ENCODE measurements around the gene SETD3. TPM values are rescaled to one million over a fixed set of nuclear protein-coding genes. Genes with fewer than 3 reads are reported as not detected.

The SETD3 gene
- total RNA-seq, 1 donor from 2014 or later: 62.8 TPM

- no peak overlapping the region for H3K4me3 ChIP-seq (ENCODE audit: insufficient read depth, low read depth, low read length)
- H3K36me3 ChIP-seq (ENCODE audit: insufficient read depth, low read length): no peaks in the 10 kb centered on the region
- FAIRE-seq (no peak), DNase-seq (ENCODE audit: low read depth) (no peak)
- peak overlapping the region; percentile 63 for H3K9ac ChIP-seq (ENCODE audit: low read length)
- H3K79me2 ChIP-seq (ENCODE audit: insufficient read depth, low read length): peaks cover 14% of the 10 kb centered on the region
- peaks cover 7% of the 10 kb centered on the region for H3K4me1 Mint-ChIP-seq (ENCODE audit: low read depth, unreplicated experiment)
- H3K36me3 Mint-ChIP-seq (ENCODE audit: low read depth, unreplicated experiment): no peaks in the 10 kb centered on the region
- no peak overlapping the region for H3K27ac ChIP-seq (ENCODE audit: low read depth, low read length)
- peak overlapping the region; percentile 9 for H2AFZ ChIP-seq (ENCODE audit: low read depth, low read length)
- no peaks in the 10 kb centered on the region for H3K9me3 Mint-ChIP-seq (ENCODE audit: unreplicated experiment)
- H4K20me1 ChIP-seq (ENCODE audit: insufficient read depth, low read length): peaks cover 9% of the 10 kb centered on the region
- H3K27me3 ChIP-seq (ENCODE audit: insufficient read depth, low read length): no peaks in the 10 kb centered on the region
- peak overlapping the region; percentile 61 for H3K4me2 ChIP-seq (ENCODE audit: low read length)
- H3K27me3 Mint-ChIP-seq (ENCODE audit: low read depth, unreplicated experiment): no peaks in the 10 kb centered on the region
- peaks cover 32% of the 10 kb centered on the region for H3K4me1 ChIP-seq (ENCODE audit: insufficient read depth, low read length)
- no peaks in the 10 kb centered on the region for H3K9me3 ChIP-seq (ENCODE audit: insufficient read depth, low read depth, low read length)
- no peak overlapping the region for H3K4me3 Mint-ChIP-seq (ENCODE audit: unreplicated experiment)
- TF ChIP-seq CTCF (IDR thresholded peaks at IDR 0.05; ENCODE audit: insufficient read depth, low read depth, low read length): no peak
- no peak overlapping the region for H3K27ac Mint-ChIP-seq (ENCODE audit: unreplicated experiment)
These were observed 41.4 kb upstream of the SETD3 start for GRCh38 chr14:99522025-99522401.

- no peak for FAIRE-seq
- H3K27me3 ChIP-seq (ENCODE audit: insufficient read depth, low read length): no peaks in the 10 kb centered on the region
- H3K4me2 ChIP-seq (ENCODE audit: low read length): no peak overlapping the region
- Mint-ChIP-seq H3K27me3 (ENCODE audit: low read depth, unreplicated experiment) (no peaks in the 10 kb centered on the region), H3K4me1 (ENCODE audit: low read depth, unreplicated experiment) (peaks cover 7% of the 10 kb centered on the region), H3K9me3 (ENCODE audit: unreplicated experiment) (no peaks in the 10 kb centered on the region), H3K27ac (ENCODE audit: unreplicated experiment) (no peak overlapping the region), H3K4me3 (ENCODE audit: unreplicated experiment) (no peak overlapping the region), H3K36me3 (ENCODE audit: low read depth, unreplicated experiment) (no peaks in the 10 kb centered on the region)
- H3K36me3 ChIP-seq (ENCODE audit: insufficient read depth, low read length): no peaks in the 10 kb centered on the region
- H2AFZ ChIP-seq (ENCODE audit: low read depth, low read length): no peak overlapping the region
- H3K4me1 ChIP-seq (ENCODE audit: insufficient read depth, low read length): peaks cover 32% of the 10 kb centered on the region
- no peak overlapping the region for H3K9ac ChIP-seq (ENCODE audit: low read length)
- no peak for DNase-seq (ENCODE audit: low read depth)
- H3K9me3 ChIP-seq (ENCODE audit: insufficient read depth, low read depth, low read length): no peaks in the 10 kb centered on the region
- peaks cover 11% of the 10 kb centered on the region for H4K20me1 ChIP-seq (ENCODE audit: insufficient read depth, low read length)
- no peak for TF ChIP-seq EZH2 (IDR thresholded peaks at IDR 0.05; ENCODE audit: insufficient read depth, low read length)
- no peak for TF ChIP-seq CTCF (IDR thresholded peaks at IDR 0.05; ENCODE audit: insufficient read depth, low read depth, low read length)
- H3K79me2 ChIP-seq (ENCODE audit: insufficient read depth, low read length): peaks cover 13% of the 10 kb centered on the region
- H3K4me3 ChIP-seq (ENCODE audit: insufficient read depth, low read depth, low read length): no peak overlapping the region
- no peak overlapping the region for H3K27ac ChIP-seq (ENCODE audit: low read depth, low read length)
These were observed 40.7 kb upstream of the SETD3 start for GRCh38 chr14:99521176-99522024.

GRCh38 chr14:99520571-99521081 lies 40.0 kb upstream of the SETD3 start:
- Mint-ChIP-seq H3K27me3 (ENCODE audit: low read depth, unreplicated experiment) (no peaks in the 10 kb centered on the region), H3K9me3 (ENCODE audit: unreplicated experiment) (no peaks in the 10 kb centered on the region), H3K4me3 (ENCODE audit: unreplicated experiment) (no peak overlapping the region), H3K36me3 (ENCODE audit: low read depth, unreplicated experiment) (no peaks in the 10 kb centered on the region), H3K27ac (ENCODE audit: unreplicated experiment) (no peak overlapping the region), H3K4me1 (ENCODE audit: low read depth, unreplicated experiment) (peaks cover 7% of the 10 kb centered on the region)
- H4K20me1 ChIP-seq (ENCODE audit: insufficient read depth, low read length): peaks cover 11% of the 10 kb centered on the region
- H3K9me3 ChIP-seq (ENCODE audit: insufficient read depth, low read depth, low read length): no peaks in the 10 kb centered on the region
- peaks cover 10% of the 10 kb centered on the region for H3K79me2 ChIP-seq (ENCODE audit: insufficient read depth, low read length)
- H3K36me3 ChIP-seq (ENCODE audit: insufficient read depth, low read length): no peaks in the 10 kb centered on the region
- H3K4me2 ChIP-seq (ENCODE audit: low read length): no peak overlapping the region
- no peak overlapping the region for H3K27ac ChIP-seq (ENCODE audit: low read depth, low read length)
- H3K4me3 ChIP-seq (ENCODE audit: insufficient read depth, low read depth, low read length): no peak overlapping the region
- no peak for DNase-seq (ENCODE audit: low read depth)
- no peak for FAIRE-seq
- TF ChIP-seq CTCF (IDR thresholded peaks at IDR 0.05; ENCODE audit: insufficient read depth, low read depth, low read length) (no peak), EZH2 (IDR thresholded peaks at IDR 0.05; ENCODE audit: insufficient read depth, low read length) (no peak)
- no peak overlapping the region for H3K9ac ChIP-seq (ENCODE audit: low read length)
- H3K4me1 ChIP-seq (ENCODE audit: insufficient read depth, low read length): peaks cover 32% of the 10 kb centered on the region
- H3K27me3 ChIP-seq (ENCODE audit: insufficient read depth, low read length): no peaks in the 10 kb centered on the region
- no peak overlapping the region for H2AFZ ChIP-seq (ENCODE audit: low read depth, low read length)
